OCI-LY1 (cell line): ENCODE data around the gene HINT2.

Source experiments
- EZH2 ChIP-seq: fragments of 200-600 bp; sonication (generic), shearing (Covaris generic); IDR thresholded peaks from 2 replicates; pipeline ENCODE4 v1.8.0; 2017; ENCODE audit warnings: borderline replicate concordance, mixed run types, mild to moderate bottlenecking, antibody characterized with exemption, low read length, moderate library complexity, mixed read lengths
- TF ChIP-seq, protein P1 (sequence below): fragments of 200-600 bp; sonication (generic), shearing (Covaris generic); IDR thresholded peaks from 2 replicates; pipeline ENCODE4 v1.5.1; 2017; ENCODE audit warnings: mild to moderate bottlenecking, antibody characterized with exemption, low read length, moderate library complexity, mixed read lengths

DNA sequence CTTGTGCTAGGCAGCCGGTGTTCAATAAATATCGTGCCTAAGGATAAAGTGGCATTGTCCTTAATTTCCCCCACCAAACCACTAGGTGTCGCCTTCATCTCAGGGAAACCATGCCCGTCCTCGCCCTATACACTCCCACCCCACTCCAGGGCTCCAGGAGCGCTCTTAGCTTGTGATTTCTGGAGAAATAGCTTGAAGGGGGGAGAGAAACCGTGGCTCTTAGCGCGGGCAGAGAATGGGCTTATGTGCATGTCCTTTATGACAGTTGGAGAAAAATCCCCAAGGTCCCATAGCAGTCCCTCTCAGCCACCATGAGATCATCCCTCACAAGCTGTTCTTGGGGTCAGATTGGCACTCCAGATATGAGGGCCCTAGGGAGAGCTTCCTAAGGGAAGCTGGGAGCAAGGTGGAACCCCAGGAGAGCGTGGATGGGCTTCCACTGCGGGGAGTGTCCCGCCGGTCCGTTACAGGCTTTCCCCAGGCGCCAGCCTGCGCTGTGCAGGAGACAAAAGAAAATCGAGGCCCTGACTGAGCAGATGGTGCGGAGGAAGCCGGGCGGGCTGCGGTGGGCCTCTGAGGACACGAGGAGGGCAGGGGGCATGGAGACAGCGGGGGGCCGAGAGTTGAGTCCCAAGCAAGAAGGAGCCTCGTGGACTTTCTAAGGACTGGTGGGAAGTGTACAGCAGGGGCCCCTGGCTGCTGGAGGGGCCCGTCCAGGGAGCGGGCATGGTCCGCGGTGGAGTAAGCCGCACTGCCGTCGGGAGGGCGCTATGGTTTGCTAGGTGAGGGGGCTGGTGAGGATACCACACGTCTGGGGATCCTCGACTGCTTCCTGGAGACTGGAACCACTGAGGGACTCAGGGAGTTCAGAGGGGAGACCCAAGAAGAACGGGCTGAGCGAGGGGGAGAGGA, 24.2 kb downstream of the HINT2 start:
- TF ChIP-seq, protein P1, sequence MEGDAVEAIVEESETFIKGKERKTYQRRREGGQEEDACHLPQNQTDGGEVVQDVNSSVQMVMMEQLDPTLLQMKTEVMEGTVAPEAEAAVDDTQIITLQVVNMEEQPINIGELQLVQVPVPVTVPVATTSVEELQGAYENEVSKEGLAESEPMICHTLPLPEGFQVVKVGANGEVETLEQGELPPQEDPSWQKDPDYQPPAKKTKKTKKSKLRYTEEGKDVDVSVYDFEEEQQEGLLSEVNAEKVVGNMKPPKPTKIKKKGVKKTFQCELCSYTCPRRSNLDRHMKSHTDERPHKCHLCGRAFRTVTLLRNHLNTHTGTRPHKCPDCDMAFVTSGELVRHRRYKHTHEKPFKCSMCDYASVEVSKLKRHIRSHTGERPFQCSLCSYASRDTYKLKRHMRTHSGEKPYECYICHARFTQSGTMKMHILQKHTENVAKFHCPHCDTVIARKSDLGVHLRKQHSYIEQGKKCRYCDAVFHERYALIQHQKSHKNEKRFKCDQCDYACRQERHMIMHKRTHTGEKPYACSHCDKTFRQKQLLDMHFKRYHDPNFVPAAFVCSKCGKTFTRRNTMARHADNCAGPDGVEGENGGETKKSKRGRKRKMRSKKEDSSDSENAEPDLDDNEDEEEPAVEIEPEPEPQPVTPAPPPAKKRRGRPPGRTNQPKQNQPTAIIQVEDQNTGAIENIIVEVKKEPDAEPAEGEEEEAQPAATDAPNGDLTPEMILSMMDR, result peak; percentile 91
- no peak for TF ChIP-seq EZH2
